Transverse colon (tissue), 4 donors: ENCODE data around the gene SOS1.

Experiments
- CTCF ChIP-seq, 5 experiments: fragments of 200-600 bp in 3 of 5; fragments of 450-650 bp in 2 of 5; sonication (generic) in 3 of 5; IDR thresholded peaks; 1 replicate in 2 of 5; 2 replicates in 3 of 5; pipeline ENCODE4 v1.5.1; 2016 to 2017; ENCODE audit warnings: antibody characterized with exemption in 5 of 5, inconsistent platforms in 3 of 5, mild to moderate bottlenecking in 2 of 5, moderate library complexity in 1 of 5
- EP300 ChIP-seq: sonication (generic); formaldehyde crosslinking; IDR thresholded peaks from one replicate; pipeline ENCODE4 v1.6.1; 2017; ENCODE audit warnings: antibody characterized with exemption, low read depth
- POLR2AphosphoS5 ChIP-seq, 3 donors: sonication (generic); formaldehyde crosslinking; IDR thresholded peaks; one replicate each; pipeline ENCODE4 v1.6.1; 2016; ENCODE audit warnings: antibody characterized with exemption in 3 of 3

- no peak for TF ChIP-seq POLR2AphosphoS5 (IDR thresholded peaks at IDR 0.05)
- TF ChIP-seq CTCF (IDR thresholded peaks at IDR 0.05) = no peak
- no peak for TF ChIP-seq EP300
Measured at GRCh38 chr2:39033980-39034379, 86.9 kb downstream of the SOS1 start.
